Measurements from ENCODE around the gene ROMO1.

Gene ROMO1

DNA sequence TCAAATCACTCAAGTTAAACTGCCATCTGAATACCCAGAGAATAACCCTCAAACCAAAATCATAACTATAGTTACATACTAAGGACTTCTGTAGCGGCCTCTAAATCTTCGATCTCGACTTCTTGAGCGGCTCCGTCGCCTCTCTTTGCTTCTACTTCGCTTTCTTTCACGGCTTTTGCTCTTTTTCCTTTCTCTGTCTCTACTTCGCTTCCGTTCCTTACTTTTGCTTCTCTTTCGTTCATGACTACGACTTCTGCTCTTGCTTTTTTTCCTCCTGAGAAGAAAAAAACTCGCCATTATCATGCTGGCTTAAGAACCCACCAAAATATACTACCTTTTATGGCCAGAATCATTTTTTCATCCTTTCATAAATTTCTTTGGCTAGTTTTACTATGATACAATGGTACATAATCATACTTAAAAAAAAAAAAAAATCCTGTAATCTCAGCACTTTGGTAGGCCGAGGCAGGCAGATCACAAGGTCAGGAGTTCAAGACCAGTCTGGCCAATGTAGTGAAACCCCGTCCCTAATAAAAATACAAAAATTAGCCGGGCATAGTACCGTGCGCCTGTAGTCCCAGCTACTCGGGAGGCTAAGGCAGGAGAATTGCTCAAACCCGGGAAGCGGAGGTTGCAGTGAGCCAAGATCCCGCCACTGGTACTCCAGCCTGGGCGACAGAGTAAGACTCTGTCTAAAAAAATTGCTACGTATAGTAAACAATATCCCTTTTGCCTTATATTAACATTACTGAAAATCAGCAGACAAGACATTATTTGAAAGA is 32.8 kb downstream of the ROMO1 start:
- DNase-seq (ENCODE audit: extremely low read depth, low read depth), result no peak
- TF ChIP-seq, protein P1, sequence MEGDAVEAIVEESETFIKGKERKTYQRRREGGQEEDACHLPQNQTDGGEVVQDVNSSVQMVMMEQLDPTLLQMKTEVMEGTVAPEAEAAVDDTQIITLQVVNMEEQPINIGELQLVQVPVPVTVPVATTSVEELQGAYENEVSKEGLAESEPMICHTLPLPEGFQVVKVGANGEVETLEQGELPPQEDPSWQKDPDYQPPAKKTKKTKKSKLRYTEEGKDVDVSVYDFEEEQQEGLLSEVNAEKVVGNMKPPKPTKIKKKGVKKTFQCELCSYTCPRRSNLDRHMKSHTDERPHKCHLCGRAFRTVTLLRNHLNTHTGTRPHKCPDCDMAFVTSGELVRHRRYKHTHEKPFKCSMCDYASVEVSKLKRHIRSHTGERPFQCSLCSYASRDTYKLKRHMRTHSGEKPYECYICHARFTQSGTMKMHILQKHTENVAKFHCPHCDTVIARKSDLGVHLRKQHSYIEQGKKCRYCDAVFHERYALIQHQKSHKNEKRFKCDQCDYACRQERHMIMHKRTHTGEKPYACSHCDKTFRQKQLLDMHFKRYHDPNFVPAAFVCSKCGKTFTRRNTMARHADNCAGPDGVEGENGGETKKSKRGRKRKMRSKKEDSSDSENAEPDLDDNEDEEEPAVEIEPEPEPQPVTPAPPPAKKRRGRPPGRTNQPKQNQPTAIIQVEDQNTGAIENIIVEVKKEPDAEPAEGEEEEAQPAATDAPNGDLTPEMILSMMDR (IDR thresholded peaks at IDR 0.05; ENCODE audit: low read depth, low read length), result no peak

DNA sequence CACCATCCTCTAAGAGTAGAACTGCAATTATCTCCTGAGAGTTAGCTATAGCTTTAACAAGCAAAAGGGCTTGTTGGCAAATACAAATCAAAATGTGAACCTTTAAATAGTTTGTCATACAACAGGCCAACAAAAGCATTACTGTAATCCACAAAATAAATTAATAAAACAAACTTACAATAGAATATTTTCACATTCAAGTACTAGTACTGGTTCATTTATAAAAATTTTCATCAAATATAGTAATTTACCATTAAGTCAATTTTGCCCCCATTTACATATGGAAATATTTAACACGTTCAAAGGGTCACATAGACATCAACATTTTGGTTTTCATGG is 33.4 kb downstream of the ROMO1 start:
- DNase-seq (ENCODE audit: extremely low read depth, low read depth), result no peak
- TF ChIP-seq, protein P1 (IDR thresholded peaks at IDR 0.05; ENCODE audit: low read depth, low read length), result no peak

DNA sequence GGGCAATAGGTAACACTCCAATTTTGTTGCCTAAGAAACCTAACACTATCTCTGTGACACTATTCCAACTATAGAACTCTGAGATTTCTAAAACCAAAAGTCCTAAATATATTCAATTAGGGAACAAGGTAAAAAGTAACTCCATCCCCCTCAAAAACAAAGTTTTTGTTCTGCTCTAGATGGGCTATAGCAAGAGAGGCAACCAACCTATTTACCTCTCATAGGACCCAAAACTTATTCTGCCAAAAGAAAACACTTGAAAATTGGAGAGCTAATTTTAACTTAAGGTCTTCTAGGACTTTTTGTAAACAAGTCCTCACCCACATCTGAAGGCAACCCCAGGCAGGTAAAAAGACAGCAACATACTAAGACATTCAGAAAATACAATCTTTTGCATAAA is 35.2 kb downstream of the ROMO1 start:
- DNase-seq (ENCODE audit: extremely low read depth, low read depth), result no peak
- TF ChIP-seq, protein P1 (IDR thresholded peaks at IDR 0.05; ENCODE audit: low read depth, low read length), result no peak

DNA sequence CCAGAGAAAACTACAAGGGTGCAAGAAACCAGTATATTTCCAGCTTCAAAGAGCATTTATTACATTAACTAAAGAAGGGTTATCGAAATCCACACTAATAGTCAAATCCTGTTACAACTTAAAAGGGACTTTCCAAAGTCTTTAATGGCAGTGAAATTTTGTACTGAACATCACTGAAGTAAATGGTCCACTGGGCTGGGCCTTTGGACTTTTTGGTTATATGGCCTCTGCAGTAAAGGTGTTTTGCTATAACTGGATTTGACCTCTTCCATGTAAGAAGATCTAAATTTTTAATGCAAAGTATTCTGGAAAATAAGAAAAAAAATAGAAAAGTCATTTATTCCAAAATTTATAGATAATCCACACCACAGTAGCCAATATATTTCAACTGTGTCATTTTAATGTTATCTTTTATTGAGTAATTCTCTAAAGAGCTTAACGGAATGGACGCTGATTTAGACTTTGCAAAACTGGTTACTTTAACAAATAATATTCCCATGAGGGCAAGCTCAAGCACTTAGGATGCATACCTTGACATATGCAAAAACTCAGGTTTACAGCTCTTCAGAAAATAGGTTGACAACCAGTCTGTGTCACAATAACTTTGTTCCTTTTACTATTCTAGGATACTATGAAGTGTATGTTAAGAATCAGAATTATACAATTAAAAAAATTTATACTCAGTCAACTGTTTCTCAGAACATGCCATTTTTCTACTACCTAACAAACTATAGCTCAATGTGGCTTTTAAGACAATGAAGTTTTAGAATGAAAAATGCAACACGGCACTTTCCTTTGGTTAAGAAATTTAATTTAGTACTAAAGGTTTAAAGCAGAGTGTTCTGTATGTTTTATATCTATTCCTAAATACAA is 35.8 kb downstream of the ROMO1 start:
- DNase-seq (ENCODE audit: extremely low read depth, low read depth), result no peak
- TF ChIP-seq, protein P1 (IDR thresholded peaks at IDR 0.05; ENCODE audit: low read depth, low read length), result no peak

DNA sequence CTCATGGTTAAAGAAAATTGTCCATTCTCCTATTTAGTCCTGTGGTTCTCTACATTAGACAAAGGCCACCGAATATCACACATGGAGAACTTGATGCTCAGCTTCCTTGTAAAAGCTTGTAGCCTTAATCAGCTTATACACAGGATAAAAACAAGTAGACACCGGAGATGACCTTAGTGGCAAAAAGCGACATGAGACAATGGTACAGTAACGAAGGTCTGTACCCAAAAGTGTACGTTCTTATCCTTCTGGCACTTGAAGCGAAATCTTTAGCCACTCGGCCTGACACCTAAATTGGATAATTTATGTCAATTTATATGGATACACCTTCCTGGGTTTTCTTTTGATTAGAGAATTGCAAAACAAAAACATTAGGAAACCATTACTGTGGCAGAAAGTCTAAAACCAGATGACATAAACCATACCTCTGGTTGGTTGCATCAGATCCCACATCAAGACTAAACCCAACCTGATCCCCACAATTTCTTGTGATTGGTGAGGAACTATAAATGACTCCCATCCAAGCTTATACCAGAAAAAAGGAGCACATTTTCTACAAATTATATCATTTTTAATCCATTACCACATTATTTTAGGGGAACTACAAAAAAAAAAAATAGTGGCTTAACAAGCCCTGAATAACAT is 36.7 kb downstream of the ROMO1 start:
- no peak for DNase-seq (ENCODE audit: extremely low read depth, low read depth)
- TF ChIP-seq, protein P1 (IDR thresholded peaks at IDR 0.05; ENCODE audit: low read depth, low read length), result no peak

DNA sequence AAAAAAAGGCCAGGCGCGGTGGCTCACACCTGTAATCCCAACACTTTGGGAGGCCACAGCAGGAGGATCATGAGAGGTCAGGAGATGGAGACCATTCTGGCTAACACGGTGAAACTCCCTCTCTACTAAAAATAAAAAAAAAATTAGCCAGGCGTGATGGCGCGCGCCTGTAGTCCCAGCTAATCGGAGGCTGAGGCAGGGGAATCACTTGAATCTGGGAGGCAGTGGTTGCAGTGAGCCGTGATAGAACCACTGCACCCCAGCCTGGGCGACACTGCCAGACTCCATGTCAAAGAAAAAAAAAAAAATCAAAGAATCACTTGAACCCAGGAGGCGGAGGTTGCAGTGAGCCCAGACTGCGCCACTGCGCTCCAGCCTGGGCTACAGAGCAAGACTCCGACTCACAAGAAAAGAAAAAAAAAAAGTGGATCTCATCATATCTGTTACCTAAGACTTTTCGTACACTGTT is 38.7 kb downstream of the ROMO1 start:
- no peak for DNase-seq (ENCODE audit: extremely low read depth, low read depth)
- TF ChIP-seq, protein P1 (IDR thresholded peaks at IDR 0.05; ENCODE audit: low read depth, low read length), result no peak

Data from AG09319 (cell line).